NT2/D1 (cell line): ENCODE data around the gene C17orf58.

ENCODE experiments used
- DNase-seq: peaks from one replicate; pipeline ENCODE4 v3.0.0-alpha.2; 2011; ENCODE audit warnings: low read depth, low spot score
- H3K27me3 ChIP-seq: 2 replicates; pipeline ENCODE4 v1.6.0; 2011; ENCODE audit warnings: mild to moderate bottlenecking; ENCODE audit not compliant: insufficient read length, insufficient read depth
- H3K36me3 ChIP-seq: 2 replicates; pipeline ENCODE4 v1.6.1; 2011; ENCODE audit warnings: mild to moderate bottlenecking, low read length, mixed read lengths; ENCODE audit not compliant: insufficient read depth, insufficient read length
- H3K4me1 ChIP-seq: 2 replicates; pipeline ENCODE4 v1.5.1; 2011; ENCODE audit not compliant: insufficient read depth, insufficient read length
- H3K4me3 ChIP-seq: 2 replicates; pipeline ENCODE4 v1.5.1; 2011; ENCODE audit warnings: low read depth; ENCODE audit not compliant: insufficient read length
- H3K9ac ChIP-seq: 2 replicates; pipeline ENCODE4 v1.6.0; 2011; ENCODE audit warnings: low read depth; ENCODE audit not compliant: insufficient read length
- H3K9me3 ChIP-seq: 2 replicates; pipeline ENCODE4 v1.5.1; 2011; ENCODE audit warnings: mild to moderate bottlenecking, low read length; ENCODE audit not compliant: insufficient read depth
- SUZ12 ChIP-seq: IDR thresholded peaks from 2 replicates; pipeline ENCODE4 v1.6.1; 2011; ENCODE audit not compliant: insufficient read length, insufficient read depth; ENCODE audit errors: extremely low read depth
- YY1 ChIP-seq: IDR thresholded peaks from 2 replicates; pipeline ENCODE4 v1.6.1; 2011; ENCODE audit not compliant: insufficient read length, insufficient read depth
- ZNF274 ChIP-seq: IDR thresholded peaks from 2 replicates; pipeline ENCODE4 v1.6.1; 2011; ENCODE audit warnings: mild to moderate bottlenecking, low read depth, low read length

C17orf58 gene

DNA sequence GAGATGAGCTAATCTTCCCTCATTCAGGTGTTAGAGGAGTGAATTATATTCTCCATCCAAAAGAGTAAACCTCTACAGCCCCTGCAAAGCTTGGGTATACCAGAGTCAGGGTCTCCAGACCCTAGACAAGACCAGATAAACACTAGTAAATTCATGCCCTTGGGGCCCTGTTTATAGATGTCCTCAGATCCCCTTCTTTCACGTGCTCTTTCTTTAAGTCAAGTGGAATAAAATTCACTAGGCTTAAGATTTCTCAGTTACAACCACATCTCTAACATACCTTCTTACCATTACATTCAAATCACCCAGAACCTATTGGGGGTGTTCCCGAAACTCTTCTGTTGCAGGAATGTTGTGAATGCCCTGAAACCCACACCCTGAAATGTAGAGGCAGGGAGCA lies 2.2 kb upstream of the C17orf58 start:
- Histone ChIP-seq H3K9me3 (no peaks in the 10 kb centered on the region), H3K36me3 (no peaks in the 10 kb centered on the region), H3K4me1 (no peaks in the 10 kb centered on the region), H3K9ac (no peak overlapping the region), H3K4me3 (no peak overlapping the region), H3K27me3 (peaks cover 20% of the 10 kb centered on the region)
- DNase-seq = no peak
- TF ChIP-seq SUZ12 (no peak), ZNF274 (no peak)

DNA sequence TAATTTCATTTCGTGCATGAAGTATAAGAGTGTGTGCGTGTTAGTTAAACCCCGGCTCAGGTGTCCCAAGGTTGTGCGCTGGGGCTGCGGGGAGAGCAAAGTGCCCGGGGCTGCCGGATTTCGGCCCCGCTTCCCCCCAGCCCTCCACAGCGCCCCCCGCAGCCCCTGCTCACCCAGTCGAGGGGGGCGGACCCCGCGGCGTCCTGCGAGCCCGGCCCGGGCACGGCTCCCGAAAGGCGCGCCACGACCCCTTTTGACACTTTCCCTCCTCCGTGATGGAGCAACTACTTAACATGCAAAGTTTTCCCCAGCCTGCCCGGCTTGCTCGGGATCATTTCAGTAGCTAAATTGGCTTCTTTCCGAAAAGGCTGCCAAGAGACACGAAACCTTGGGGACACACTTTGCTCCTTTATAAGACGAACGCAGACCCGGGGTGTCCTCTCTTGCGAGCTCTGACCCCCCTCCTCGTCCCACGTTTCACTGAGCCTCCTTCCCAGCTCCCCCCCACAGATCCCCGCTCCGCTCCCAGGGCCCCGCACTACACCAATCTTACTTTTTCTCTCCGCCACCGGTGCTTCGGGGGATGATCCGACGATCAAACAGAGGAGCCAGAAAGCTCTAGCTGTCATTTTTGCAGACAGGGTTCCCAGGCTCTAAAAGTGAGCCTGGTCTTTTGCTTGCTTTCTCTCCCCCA lies 552 bp downstream of the C17orf58 start:
- TF ChIP-seq SUZ12 (no peak), ZNF274 (no peak), YY1 (no peak)
- Histone ChIP-seq H3K36me3 (peaks cover 5% of the 10 kb centered on the region), H3K4me3 (peak overlapping the region; percentile 44), H3K9me3 (no peaks in the 10 kb centered on the region), H3K4me1 (peaks cover 3% of the 10 kb centered on the region), H3K27me3 (peaks cover 20% of the 10 kb centered on the region), H3K9ac (peak overlapping the region; percentile 72)
- no peak for DNase-seq

DNA sequence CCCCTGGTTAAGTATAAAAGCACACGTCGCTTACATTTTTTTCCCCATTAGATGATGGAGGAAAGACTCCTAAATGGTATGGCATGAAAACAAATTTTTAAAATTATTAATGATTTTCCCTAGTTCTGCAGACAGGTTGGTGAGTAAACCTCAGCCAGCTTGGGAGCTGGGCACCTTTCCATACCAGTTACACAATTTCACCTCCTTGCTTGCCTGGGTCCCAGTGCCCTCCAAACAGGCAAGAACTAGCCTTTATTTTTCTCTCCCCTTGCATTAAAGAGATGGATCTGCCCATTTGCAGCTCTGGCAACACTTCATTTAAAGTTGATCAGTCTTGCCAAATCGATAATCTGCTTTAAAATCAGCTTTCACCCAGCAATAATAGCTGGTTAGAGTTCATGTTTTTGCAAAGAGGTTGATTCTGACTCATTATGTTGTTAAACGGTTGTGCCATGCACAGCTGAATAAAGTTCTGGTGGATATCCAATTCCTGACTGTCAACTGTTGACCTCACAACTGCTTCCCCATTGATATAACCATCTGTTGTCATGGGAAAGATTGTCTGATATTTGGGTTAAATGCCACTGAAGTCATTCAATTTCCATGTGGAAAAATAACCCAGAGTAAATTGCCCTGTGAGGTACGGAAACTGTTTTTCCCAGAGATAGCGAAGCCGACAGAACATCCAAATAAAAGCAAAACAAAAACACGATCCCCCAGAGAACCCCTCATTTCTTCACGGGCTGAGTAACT lies 1.3 kb downstream of the C17orf58 start:
- Histone ChIP-seq H3K27me3 (peaks cover 20% of the 10 kb centered on the region), H3K9me3 (no peaks in the 10 kb centered on the region), H3K36me3 (peaks cover 5% of the 10 kb centered on the region), H3K9ac (peak overlapping the region; percentile 72), H3K4me3 (peak overlapping the region; percentile 44), H3K4me1 (peaks cover 3% of the 10 kb centered on the region)
- DNase-seq = no peak
- TF ChIP-seq SUZ12 (no peak), YY1 (no peak), ZNF274 (no peak)

DNA sequence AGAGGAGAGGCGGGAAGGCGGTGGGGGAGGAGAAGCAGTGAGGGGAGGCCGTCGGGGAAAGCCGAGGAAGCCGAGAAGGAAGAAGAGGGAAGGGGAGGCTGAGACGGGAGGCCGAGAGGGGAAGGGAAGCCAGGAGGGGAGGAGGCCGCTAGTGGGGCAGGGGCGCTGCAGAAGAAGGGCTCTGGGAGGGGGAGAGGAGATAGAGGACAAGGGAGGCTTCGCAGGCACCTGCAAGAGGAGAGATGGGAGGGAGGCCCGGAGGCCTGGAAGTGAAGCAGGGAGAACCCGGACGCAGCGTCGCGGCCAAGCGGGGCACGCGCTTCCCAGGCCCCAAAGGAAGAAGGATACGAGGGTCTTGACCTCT lies 2.3 kb downstream of the C17orf58 start:
- no peak for DNase-seq
- peaks cover 3% of the 10 kb centered on the region for H3K4me1 ChIP-seq
- TF ChIP-seq SUZ12 = no peak
- TF ChIP-seq YY1 = no peak
- no peak for TF ChIP-seq ZNF274
- H3K9me3 ChIP-seq = no peaks in the 10 kb centered on the region
- peaks cover 20% of the 10 kb centered on the region for H3K27me3 ChIP-seq
- H3K9ac ChIP-seq = peak overlapping the region; percentile 87
- peaks cover 5% of the 10 kb centered on the region for H3K36me3 ChIP-seq
- H3K4me3 ChIP-seq = peak overlapping the region; percentile 73

DNA sequence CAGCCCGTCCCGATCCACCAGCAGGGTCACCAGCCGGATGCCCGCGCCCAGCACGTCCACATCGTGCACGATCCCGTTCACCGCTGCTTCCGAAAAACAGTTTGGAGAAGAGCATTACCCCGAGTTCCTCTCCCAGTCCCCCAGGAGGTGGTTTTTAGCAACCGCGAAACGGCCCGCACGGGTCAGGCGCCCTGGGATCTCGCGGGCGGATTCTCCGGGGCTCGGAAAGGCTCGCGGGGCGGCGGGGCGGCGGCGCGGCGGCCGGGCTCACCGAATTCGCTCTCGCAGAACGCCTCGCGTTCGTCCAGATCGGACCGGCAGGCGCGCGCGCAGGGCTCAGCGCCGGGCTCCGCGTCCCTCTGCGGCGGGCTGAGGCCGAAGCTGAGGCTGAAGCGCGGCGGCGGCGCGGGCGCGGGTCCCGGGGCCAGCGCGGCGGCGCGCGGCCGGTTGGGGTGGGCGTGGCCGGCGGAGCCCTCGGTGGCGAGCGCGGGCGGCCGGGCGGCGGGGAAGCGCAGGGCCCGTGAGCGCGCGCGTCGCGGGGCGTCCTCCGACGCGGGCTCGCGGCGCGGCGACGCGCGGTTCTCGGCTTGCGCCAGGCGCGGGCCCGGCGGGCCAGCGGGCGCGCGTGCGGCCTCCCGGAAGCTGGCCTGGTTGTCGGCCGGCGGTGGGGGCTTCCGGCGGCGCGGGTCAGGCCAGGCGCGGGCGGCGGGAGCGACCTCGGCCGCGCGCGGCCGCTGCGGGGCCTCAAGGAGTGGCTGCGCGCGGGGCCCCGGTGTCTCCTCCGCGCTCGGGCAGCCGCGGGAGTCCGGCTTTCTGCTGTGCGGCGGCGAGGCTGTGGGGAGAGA lies 2.9 kb downstream of the C17orf58 start:
- H3K4me1 ChIP-seq = peaks cover 3% of the 10 kb centered on the region
- H3K4me3 ChIP-seq = peak overlapping the region; percentile 90
- no peaks in the 10 kb centered on the region for H3K9me3 ChIP-seq
- TF ChIP-seq SUZ12 (no peak), ZNF274 (no peak), YY1 (no peak)
- H3K27me3 ChIP-seq = peaks cover 20% of the 10 kb centered on the region
- peaks cover 5% of the 10 kb centered on the region for H3K36me3 ChIP-seq
- H3K9ac ChIP-seq = peak overlapping the region; percentile 90
- no peak for DNase-seq

DNA sequence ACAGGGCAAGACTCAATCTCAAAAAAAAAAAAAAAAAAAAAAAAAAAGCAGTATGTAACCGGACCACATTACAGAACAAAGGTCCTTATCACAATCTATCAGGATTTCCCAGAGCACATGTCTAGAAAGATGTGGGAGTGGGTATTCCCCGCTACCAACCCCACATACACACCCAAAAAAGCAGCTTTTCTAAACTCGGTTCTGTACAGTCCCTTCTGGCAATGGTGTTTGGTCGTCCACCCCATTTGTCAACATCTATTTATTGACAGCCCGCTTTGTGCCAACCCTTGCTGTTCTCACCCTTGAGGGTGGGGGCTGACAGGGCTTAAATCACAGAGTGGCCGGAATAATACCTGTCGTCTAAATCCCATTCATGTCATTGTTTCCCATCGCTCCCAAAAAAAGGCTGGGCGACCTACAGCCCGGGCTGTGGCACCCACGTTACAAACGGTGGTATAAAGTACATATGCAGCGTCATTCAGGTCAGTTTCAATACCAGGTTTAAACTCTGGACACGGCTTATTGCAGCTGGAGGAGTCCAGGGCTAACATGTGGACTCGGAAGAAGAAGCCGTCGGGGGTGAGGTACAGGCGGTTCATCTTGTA lies 3.6 kb downstream of the C17orf58 start:
- no peak for DNase-seq
- Histone ChIP-seq H3K4me3 (peak overlapping the region; percentile 90), H3K9ac (peak overlapping the region; percentile 90), H3K9me3 (no peaks in the 10 kb centered on the region), H3K36me3 (peaks cover 5% of the 10 kb centered on the region), H3K4me1 (peaks cover 3% of the 10 kb centered on the region), H3K27me3 (peaks cover 20% of the 10 kb centered on the region)
- TF ChIP-seq SUZ12 = no peak
- TF ChIP-seq ZNF274 = no peak
- TF ChIP-seq YY1 = no peak
